ENCODE measurements around the gene GNMT. TPM values are rescaled to one million over a fixed set of nuclear protein-coding genes. Genes with fewer than 3 reads are reported as not detected.

Gene GNMT
- total and polyA plus RNA-seq, 9 of the 15 experiments (the other 6 are each of a cell fraction or from before 2014, with no cell fraction given) = 0.11 to 0.29 (median 0.15) TPM; not detected in 6

GRCh38 chr6:42979523-42980177, 19.1 kb downstream of the GNMT start (continued):
- peak; percentile 60 for TF ChIP-seq ZNF740 (CRISPR knock-in tag; IDR thresholded peaks at IDR 0.05)
- TF ChIP-seq ZNF740 (tag; IDR thresholded peaks at IDR 0.05) = peak in 1 of 2 experiments; percentile 51; a peak in 1 of 4 replicates
- 0 out of 2 replicates have a peak, but pooled peaks have one; percentile 10 for TF ChIP-seq FOXK1 (CRISPR knock-in tag; IDR thresholded peaks at IDR 0.05; ENCODE audit: borderline replicate concordance)
- peak in 1 of 2 experiments; percentile 19 for TF ChIP-seq AFF1 (IDR thresholded peaks at IDR 0.05; ENCODE audit: low read depth in 1 of 2, partially characterized antibody in 2 of 2)

Data from K562 (cell line).